GM12878 (cell line): ENCODE results near the gene NCAN. TPM values are rescaled to one million over a fixed set of nuclear protein-coding genes. Genes with fewer than 3 reads are reported as not detected.

Source experiments
- ATAC-seq: fragments of 200-7000 bp; cut with Tn5 transposase; 3 replicates; pipeline ENCODE4 v1.9.1; 2020; ENCODE audit warnings: mild to moderate bottlenecking, moderate library complexity
- BruUV-seq: library from RNA; stranded (reverse); fragments of 400-500 nt; replicated peaks from 2 replicates; lab custom pipeline; 2021; lab: Mats Ljungman, UMichigan
- CTCF ChIA-PET: fragments of 300-600 bp; sonication (Branson Sonifier 250); formaldehyde crosslinking; extraction: SDS; loops from one replicate; lab custom pipeline; 2021; ENCODE audit warnings: inconsistent platforms; lab: Yijun Ruan, JAX
- POLR2A ChIA-PET: fragments of 350-600 bp; formaldehyde crosslinking; extraction: SDS; loops from one replicate; lab custom pipeline; 2021; ENCODE audit warnings: inconsistent platforms; lab: Charles Lee
- RAD21 ChIA-PET: fragments of 300-600 bp; sonication (Branson Sonifier 250); formaldehyde crosslinking; loops from one replicate; lab custom pipeline; 2023; ENCODE audit warnings: antibody characterized with exemption; ENCODE audit not compliant: unreplicated experiment; lab: Charles Lee
- SMC1A ChIA-PET: fragments of 300-600 bp; sonication (Branson Sonifier 250); formaldehyde crosslinking; loops from one replicate; lab custom pipeline; 2023; ENCODE audit not compliant: unreplicated experiment, uncharacterized antibody; lab: Charles Lee
- DNase-seq: peaks from one replicate; pipeline ENCODE4 v3.0.0-alpha.2; 2011; ENCODE audit warnings: low read depth, low spot score
- FAIRE-seq: peaks from 3 replicates; lab custom pipeline; 2011; peaks lifted over from hg19 to GRCh38; lab: Jason Lieb, UNC
- H2AFZ ChIP-seq: 2 replicates; pipeline ENCODE4 v1.6.0; 2011; ENCODE audit warnings: low read depth, low read length, control low read depth; ENCODE audit not compliant: control insufficient read depth
- H3K27ac ChIP-seq: 2 replicates; pipeline ENCODE4 v1.5.1; 2011; ENCODE audit warnings: control low read depth; ENCODE audit not compliant: control insufficient read depth, insufficient read depth
- H3K27me3 ChIP-seq, 2 experiments: replicated peaks in 1 of 2; 2 replicates each; pipeline versions ENCODE4 v1.6.0 to v1.6.1; 2011; ENCODE audit warnings: low read length in 1 of 2; ENCODE audit not compliant: control insufficient read depth in 2 of 2, insufficient read depth in 2 of 2
- H3K36me3 ChIP-seq, 2 experiments: 2 replicates each; pipeline ENCODE4 v1.5.1; 2011; ENCODE audit warnings: low read length in 1 of 2; ENCODE audit not compliant: control insufficient read depth in 2 of 2, insufficient read depth in 2 of 2
- H3K4me1 ChIP-seq: 2 replicates; pipeline ENCODE4 v1.6.1; 2011; ENCODE audit warnings: mild to moderate bottlenecking, low read length, moderate library complexity, mixed read lengths; ENCODE audit not compliant: control insufficient read depth, insufficient read depth
- H3K4me2 ChIP-seq: 2 replicates; pipeline ENCODE4 v1.6.0; 2011; ENCODE audit warnings: control low read depth; ENCODE audit not compliant: control insufficient read depth, insufficient read depth
- H3K4me3 ChIP-seq: fragments of 200-600 bp; sonication (generic); 2 replicates; pipeline ENCODE4 v1.5.1; 2016
- H3K79me2 ChIP-seq: 2 replicates; pipeline ENCODE4 v1.6.0; 2011; ENCODE audit warnings: low read length; ENCODE audit not compliant: control insufficient read depth, insufficient read depth
- H3K9ac ChIP-seq: 2 replicates; pipeline ENCODE4 v1.8.0; 2011; ENCODE audit warnings: low read length, control low read depth, mixed read lengths; ENCODE audit not compliant: control insufficient read depth, insufficient read depth
- H3K9me3 ChIP-seq: replicated peaks from 3 replicates; pipeline ENCODE4 v1.5.1; 2011; ENCODE audit warnings: mild to moderate bottlenecking, low read length; ENCODE audit not compliant: control insufficient read depth, insufficient read depth
- H4K20me1 ChIP-seq: 2 replicates; pipeline ENCODE4 v1.6.0; 2011; ENCODE audit not compliant: control insufficient read depth, insufficient read depth
- CBFB ChIP-seq: IDR thresholded peaks from 2 replicates; pipeline ENCODE4 v1.6.1; 2016; ENCODE audit warnings: antibody characterized with exemption, low read depth
- HDAC6 ChIP-seq: fragments of 200-600 bp; sonication (generic); IDR thresholded peaks from one replicate; pipeline ENCODE4 v1.8.0; 2017; ENCODE audit warnings: antibody characterized with exemption; ENCODE audit not compliant: unreplicated experiment
- MEF2A ChIP-seq: IDR thresholded peaks from 2 replicates; pipeline ENCODE4 v1.6.1; 2011; ENCODE audit warnings: low read depth, mild to moderate bottlenecking, low read length, moderate library complexity; ENCODE audit not compliant: insufficient read depth
- MYB ChIP-seq: fragments of 150-350 bp; IDR thresholded peaks from 2 replicates; pipeline ENCODE4 v1.6.1; 2014; ENCODE audit warnings: mild to moderate bottlenecking, low read depth, low read length, borderline replicate concordance
- PAX5 ChIP-seq: IDR thresholded peaks from 2 replicates; pipeline ENCODE4 v1.6.1; 2011; ENCODE audit warnings: low read depth, low read length, borderline replicate concordance
- RUNX3 ChIP-seq: IDR thresholded peaks from 2 replicates; pipeline ENCODE4 v1.6.1; 2012; ENCODE audit warnings: low read length, inconsistent platforms
- TARDBP ChIP-seq: IDR thresholded peaks from 2 replicates; pipeline ENCODE4 v1.6.1; 2016; ENCODE audit warnings: borderline replicate concordance
- TBL1XR1 ChIP-seq: IDR thresholded peaks from 2 replicates; pipeline ENCODE4 v1.6.1; 2012; ENCODE audit warnings: low read depth, low read length, improper control_type of control experiment
- WRNIP1 ChIP-seq: IDR thresholded peaks from 2 replicates; pipeline ENCODE4 v1.6.1; 2011; ENCODE audit warnings: low read depth, low read length, improper control_type of control experiment, borderline replicate concordance
- WGBS: methylation state at CpG from one replicate; pipeline ENCODE4 v1.1.6; 2016; ENCODE audit warnings: low lambda C conversion rate; ENCODE audit not compliant: insufficient replicate concordance, insufficient coverage; ENCODE audit errors: missing lambda C conversion rate; 5-methylcytosine and 5-hydroxymethylcytosine counted together
- in situ Hi-C: fragments of 300-500 bp; cut with MboI; formaldehyde crosslinking; loops from 9 replicates; pipeline ENCODE4 v1.14.3; 2018; ENCODE audit warnings: mixed read lengths
- intact Hi-C: fragments of 100-400 bp; cut with micrococcal nuclease; formaldehyde crosslinking; loops from one replicate; pipeline ENCODE4 v1.14.2; 2022; ENCODE audit not compliant: unreplicated experiment
- polyA plus RNA-seq, 11 experiments: library from polyadenylated mRNA; depleted of rRNA in 4 of 11; unstranded in 6 of 11; stranded (reverse) in 5 of 11; fragments of >200 nt; fragmentation: Nextera tagmentation in 4 of 11; fragmentation: Illumina TruSeq in 1 of 11; extraction: Ambion mirVana in 4 of 11; extraction: Trizol in 1 of 11; gene quantifications; 1 replicate in 1 of 11; 2 replicates in 10 of 11; pipeline versions ENCODE4 v1.2.1 to v1.2.3, GENCODE V29; 2011 to 2016; ENCODE audit warnings: inconsistent platforms in 2 of 11, missing spikeins in 2 of 11, low read depth in 1 of 11
- total RNA-seq, 4 experiments: library from RNA; depleted of rRNA in 3 of 4; stranded (reverse); fragments of >200 nt in 3 of 4; fragmentation: Illumina TruSeq in 1 of 4; extraction: Trizol in 1 of 4; gene quantifications; 2 replicates each; pipeline versions ENCODE4 v1.2.1 to v1.2.3, GENCODE V29; 2013 to 2021
- TF ChIP-seq, protein P1 (sequence below): fragments of 450-650 bp; formaldehyde crosslinking; IDR thresholded peaks from 2 replicates; pipeline ENCODE4 v1.4.0; 2020; ENCODE audit warnings: mild to moderate bottlenecking, moderate library complexity
- TF ChIP-seq, protein P2 (sequence below): IDR thresholded peaks from 2 replicates; pipeline ENCODE4 v1.6.1; 2011; ENCODE audit warnings: low read depth, mild to moderate bottlenecking, low read length, moderate library complexity, borderline replicate concordance; ENCODE audit errors: extremely low read depth
- TF ChIP-seq, protein P3 (sequence below): fragments of 450-650 bp; formaldehyde crosslinking; IDR thresholded peaks from 2 replicates; pipeline ENCODE4 v1.4.0; 2022; ENCODE audit warnings: mild to moderate bottlenecking, moderate library complexity
- TF ChIP-seq, protein P4 (sequence below): IDR thresholded peaks from 2 replicates; pipeline ENCODE4 v1.6.1; 2011; ENCODE audit warnings: low read depth, low read length, improper control_type of control experiment, borderline replicate concordance
- TF ChIP-seq, protein P5 (sequence below): fragments of 450-650 bp; IDR thresholded peaks from 2 replicates; pipeline ENCODE4 v1.6.1; 2017; ENCODE audit warnings: mild to moderate bottlenecking

The NCAN gene
- total and polyA plus RNA-seq, 10 of the 15 experiments (the other 5 are each of a cell fraction or from before 2014, with no cell fraction given): 0.02 to 0.34 (median 0.12) TPM; not detected in 1

DNA sequence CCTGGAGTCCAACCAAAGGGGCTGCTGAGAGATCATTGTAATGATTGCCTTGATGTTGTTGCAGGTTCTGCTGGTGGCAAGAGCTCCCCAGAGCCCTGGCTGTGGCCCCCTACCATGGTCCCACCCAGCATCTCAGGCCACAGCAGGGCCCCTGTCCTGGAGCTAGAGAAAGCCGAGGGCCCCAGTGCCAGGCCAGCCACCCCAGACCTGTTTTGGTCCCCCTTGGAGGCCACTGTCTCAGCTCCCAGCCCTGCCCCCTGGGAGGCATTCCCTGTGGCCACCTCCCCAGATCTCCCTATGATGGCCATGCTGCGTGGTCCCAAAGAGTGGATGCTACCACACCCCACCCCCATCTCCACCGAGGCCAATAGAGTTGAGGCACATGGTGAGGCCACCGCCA, 15.5 kb downstream of the NCAN start (continued):
- TF ChIP-seq WRNIP1 (no peak), TBL1XR1 (no peak), HDAC6 (no peak), TARDBP (no peak), MYB (no peak), PAX5 (no peak)
- TF ChIP-seq, protein P1, sequence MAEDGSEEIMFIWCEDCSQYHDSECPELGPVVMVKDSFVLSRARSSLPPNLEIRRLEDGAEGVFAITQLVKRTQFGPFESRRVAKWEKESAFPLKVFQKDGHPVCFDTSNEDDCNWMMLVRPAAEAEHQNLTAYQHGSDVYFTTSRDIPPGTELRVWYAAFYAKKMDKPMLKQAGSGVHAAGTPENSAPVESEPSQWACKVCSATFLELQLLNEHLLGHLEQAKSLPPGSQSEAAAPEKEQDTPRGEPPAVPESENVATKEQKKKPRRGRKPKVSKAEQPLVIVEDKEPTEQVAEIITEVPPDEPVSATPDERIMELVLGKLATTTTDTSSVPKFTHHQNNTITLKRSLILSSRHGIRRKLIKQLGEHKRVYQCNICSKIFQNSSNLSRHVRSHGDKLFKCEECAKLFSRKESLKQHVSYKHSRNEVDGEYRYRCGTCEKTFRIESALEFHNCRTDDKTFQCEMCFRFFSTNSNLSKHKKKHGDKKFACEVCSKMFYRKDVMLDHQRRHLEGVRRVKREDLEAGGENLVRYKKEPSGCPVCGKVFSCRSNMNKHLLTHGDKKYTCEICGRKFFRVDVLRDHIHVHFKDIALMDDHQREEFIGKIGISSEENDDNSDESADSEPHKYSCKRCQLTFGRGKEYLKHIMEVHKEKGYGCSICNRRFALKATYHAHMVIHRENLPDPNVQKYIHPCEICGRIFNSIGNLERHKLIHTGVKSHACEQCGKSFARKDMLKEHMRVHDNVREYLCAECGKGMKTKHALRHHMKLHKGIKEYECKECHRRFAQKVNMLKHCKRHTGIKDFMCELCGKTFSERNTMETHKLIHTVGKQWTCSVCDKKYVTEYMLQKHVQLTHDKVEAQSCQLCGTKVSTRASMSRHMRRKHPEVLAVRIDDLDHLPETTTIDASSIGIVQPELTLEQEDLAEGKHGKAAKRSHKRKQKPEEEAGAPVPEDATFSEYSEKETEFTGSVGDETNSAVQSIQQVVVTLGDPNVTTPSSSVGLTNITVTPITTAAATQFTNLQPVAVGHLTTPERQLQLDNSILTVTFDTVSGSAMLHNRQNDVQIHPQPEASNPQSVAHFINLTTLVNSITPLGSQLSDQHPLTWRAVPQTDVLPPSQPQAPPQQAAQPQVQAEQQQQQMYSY (CRISPR knock-in tag): no peak
- TF ChIP-seq, protein P2, sequence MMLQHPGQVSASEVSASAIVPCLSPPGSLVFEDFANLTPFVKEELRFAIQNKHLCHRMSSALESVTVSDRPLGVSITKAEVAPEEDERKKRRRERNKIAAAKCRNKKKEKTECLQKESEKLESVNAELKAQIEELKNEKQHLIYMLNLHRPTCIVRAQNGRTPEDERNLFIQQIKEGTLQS: no peak

DNA sequence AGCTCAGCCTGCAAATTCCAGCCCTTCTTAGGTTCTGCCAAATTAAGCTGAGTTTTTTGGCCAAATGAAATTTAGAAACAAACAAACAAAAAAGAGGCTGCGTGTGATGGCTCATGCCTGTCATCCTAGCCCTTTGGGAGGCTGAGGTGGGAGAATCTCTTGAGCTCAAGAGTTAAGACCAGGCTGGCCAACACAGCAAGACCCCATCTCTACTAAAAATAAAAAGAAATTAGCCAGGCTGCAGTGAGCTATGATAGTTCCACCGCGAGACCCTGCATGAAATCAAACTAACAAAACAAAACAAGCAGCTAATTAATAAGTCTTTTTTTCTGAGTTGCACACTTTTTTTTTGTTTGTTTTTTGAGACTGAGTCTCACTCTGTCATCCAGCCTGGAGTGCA, 17.9 kb downstream of the NCAN start:
- no peak overlapping the region for H2AFZ ChIP-seq
- peaks cover 8% of the 10 kb centered on the region; the same call in 2 of the 3 replicates for H3K9me3 ChIP-seq
- FAIRE-seq: no peak
- H3K27ac ChIP-seq: no peak overlapping the region
- POLR2A ChIA-PET: no interaction called here
- H3K4me3 ChIP-seq: no peak overlapping the region
- no peak for ATAC-seq
- H3K9ac ChIP-seq: no peak overlapping the region
- RAD21 ChIA-PET: no interaction called here
- H3K27me3 ChIP-seq: no peaks in the 10 kb centered on the region; a peak in 1 of 4 replicates
- BruUV-seq: no TSS peak
- in situ Hi-C loops: no loop called here
- H3K36me3 ChIP-seq: no peaks in the 10 kb centered on the region
- SMC1A ChIA-PET: no interaction called here
- peaks cover 4% of the 10 kb centered on the region for H3K4me1 ChIP-seq
- H3K4me2 ChIP-seq: no peak overlapping the region
- intact Hi-C loops: no loop called here
- DNase-seq: no peak
- no peaks in the 10 kb centered on the region for H4K20me1 ChIP-seq
- CTCF ChIA-PET: interaction anchor here (0.5 kb wide), 1 partner anchor 128 kb away, joined by 3 read pairs; no protein-coding TSS in a partner anchor
- 60% methylated on average over 3 of the region's 3 CpGs for WGBS
- no peaks in the 10 kb centered on the region for H3K79me2 ChIP-seq
- TF ChIP-seq, protein P3, sequence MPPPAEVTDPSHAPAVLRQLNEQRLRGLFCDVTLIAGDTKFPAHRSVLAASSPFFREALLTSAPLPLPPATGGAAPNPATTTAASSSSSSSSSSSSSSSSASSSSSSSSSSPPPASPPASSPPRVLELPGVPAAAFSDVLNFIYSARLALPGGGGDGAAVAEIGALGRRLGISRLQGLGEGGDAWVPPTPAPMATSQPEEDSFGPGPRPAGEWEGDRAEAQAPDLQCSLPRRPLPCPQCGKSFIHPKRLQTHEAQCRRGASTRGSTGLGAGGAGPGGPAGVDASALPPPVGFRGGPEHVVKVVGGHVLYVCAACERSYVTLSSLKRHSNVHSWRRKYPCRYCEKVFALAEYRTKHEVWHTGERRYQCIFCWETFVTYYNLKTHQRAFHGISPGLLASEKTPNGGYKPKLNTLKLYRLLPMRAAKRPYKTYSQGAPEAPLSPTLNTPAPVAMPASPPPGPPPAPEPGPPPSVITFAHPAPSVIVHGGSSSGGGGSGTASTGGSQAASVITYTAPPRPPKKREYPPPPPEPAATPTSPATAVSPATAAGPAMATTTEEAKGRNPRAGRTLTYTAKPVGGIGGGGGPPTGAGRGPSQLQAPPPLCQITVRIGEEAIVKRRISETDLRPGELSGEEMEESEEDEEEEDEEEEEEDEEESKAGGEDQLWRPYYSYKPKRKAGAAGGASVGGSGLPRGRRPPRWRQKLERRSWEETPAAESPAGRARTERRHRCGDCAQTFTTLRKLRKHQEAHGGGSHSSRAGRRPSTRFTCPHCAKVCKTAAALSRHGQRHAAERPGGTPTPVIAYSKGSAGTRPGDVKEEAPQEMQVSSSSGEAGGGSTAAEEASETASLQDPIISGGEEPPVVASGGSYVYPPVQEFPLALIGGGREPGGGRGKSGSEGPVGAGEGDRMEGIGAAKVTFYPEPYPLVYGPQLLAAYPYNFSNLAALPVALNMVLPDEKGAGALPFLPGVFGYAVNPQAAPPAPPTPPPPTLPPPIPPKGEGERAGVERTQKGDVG (CRISPR knock-in tag): no peak
- TF ChIP-seq CBFB (no peak), MEF2A (no peak), RUNX3 (no peak)
- TF ChIP-seq, protein P4, sequence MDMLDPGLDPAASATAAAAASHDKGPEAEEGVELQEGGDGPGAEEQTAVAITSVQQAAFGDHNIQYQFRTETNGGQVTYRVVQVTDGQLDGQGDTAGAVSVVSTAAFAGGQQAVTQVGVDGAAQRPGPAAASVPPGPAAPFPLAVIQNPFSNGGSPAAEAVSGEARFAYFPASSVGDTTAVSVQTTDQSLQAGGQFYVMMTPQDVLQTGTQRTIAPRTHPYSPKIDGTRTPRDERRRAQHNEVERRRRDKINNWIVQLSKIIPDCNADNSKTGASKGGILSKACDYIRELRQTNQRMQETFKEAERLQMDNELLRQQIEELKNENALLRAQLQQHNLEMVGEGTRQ: no peak
- TF ChIP-seq, protein P5, sequence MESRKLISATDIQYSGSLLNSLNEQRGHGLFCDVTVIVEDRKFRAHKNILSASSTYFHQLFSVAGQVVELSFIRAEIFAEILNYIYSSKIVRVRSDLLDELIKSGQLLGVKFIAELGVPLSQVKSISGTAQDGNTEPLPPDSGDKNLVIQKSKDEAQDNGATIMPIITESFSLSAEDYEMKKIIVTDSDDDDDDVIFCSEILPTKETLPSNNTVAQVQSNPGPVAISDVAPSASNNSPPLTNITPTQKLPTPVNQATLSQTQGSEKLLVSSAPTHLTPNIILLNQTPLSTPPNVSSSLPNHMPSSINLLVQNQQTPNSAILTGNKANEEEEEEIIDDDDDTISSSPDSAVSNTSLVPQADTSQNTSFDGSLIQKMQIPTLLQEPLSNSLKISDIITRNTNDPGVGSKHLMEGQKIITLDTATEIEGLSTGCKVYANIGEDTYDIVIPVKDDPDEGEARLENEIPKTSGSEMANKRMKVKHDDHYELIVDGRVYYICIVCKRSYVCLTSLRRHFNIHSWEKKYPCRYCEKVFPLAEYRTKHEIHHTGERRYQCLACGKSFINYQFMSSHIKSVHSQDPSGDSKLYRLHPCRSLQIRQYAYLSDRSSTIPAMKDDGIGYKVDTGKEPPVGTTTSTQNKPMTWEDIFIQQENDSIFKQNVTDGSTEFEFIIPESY: no peak
